H1 (cell line): ENCODE results near the gene CACNA2D4. TPM values are rescaled to one million over a fixed set of nuclear protein-coding genes. Genes with fewer than 3 reads are reported as not detected.

Experiments
- CTCF ChIA-PET: fragments of 300-600 bp; sonication (Branson Sonifier 250); formaldehyde crosslinking; loops from one replicate; lab custom pipeline; 2021; ENCODE audit not compliant: partially characterized antibody; lab: Charles Lee
- POLR2A ChIA-PET: fragments of 300-600 bp; sonication (Branson Sonifier 250); formaldehyde crosslinking; loops from one replicate; lab custom pipeline; 2021; ENCODE audit warnings: inconsistent platforms; ENCODE audit not compliant: partially characterized antibody; lab: Charles Lee
- DNase-seq, 2 experiments: peaks; one replicate each; pipeline versions ENCODE4 v3.0.0 to v3.0.0-alpha.2; 2010 to 2022; ENCODE audit warnings: low spot score in 2 of 2, low read depth in 1 of 2, mixed read lengths in 1 of 2
- FAIRE-seq: peaks from 2 replicates; lab custom pipeline; 2011; peaks lifted over from hg19 to GRCh38; lab: Jason Lieb, UNC
- H2AFZ ChIP-seq: 2 replicates; pipeline ENCODE4 v1.8.1; 2012; ENCODE audit warnings: low read length, inconsistent platforms
- H2AK5ac ChIP-seq: 2 replicates; pipeline ENCODE4 v1.6.1; 2013; ENCODE audit warnings: low read depth, low read length
- H2BK120ac ChIP-seq: replicated peaks from 2 replicates; pipeline ENCODE3; 2013; ENCODE audit warnings: low read depth, low read length, inconsistent platforms
- H2BK12ac ChIP-seq: 2 replicates; pipeline ENCODE4 v1.6.1; 2013; ENCODE audit warnings: low read depth, low read length
- H2BK15ac ChIP-seq: 2 replicates; pipeline ENCODE4 v1.6.1; 2013; ENCODE audit warnings: low read length
- H2BK20ac ChIP-seq: 2 replicates; pipeline ENCODE4 v1.6.1; 2013; ENCODE audit warnings: low read length
- H2BK5ac ChIP-seq: 2 replicates; pipeline ENCODE4 v1.6.1; 2013; ENCODE audit warnings: low read depth, low read length
- H3K14ac ChIP-seq: 2 replicates; pipeline ENCODE4 v1.6.1; 2013; ENCODE audit warnings: inconsistent platforms; ENCODE audit not compliant: insufficient read length
- H3K18ac ChIP-seq: 2 replicates; pipeline ENCODE4 v1.6.1; 2013; ENCODE audit warnings: low read length; ENCODE audit errors: extremely low read depth
- H3K23ac ChIP-seq: 2 replicates; pipeline ENCODE4 v1.6.1; 2013; ENCODE audit warnings: inconsistent platforms; ENCODE audit not compliant: insufficient read length
- H3K23me2 ChIP-seq: 2 replicates; pipeline ENCODE4 v1.6.1; 2013; ENCODE audit warnings: low read depth, low read length
- H3K27ac ChIP-seq: 2 replicates; pipeline ENCODE4 v1.6.1; 2011; ENCODE audit warnings: low read depth, low read length, inconsistent platforms
- H3K27me3 ChIP-seq, 4 experiments: replicated peaks in 1 of 4; 1 replicate in 1 of 4; 2 replicates in 3 of 4; pipeline versions ENCODE4 v1.6.1 to v1.8.1; 2011 to 2013; ENCODE audit warnings: low read length in 3 of 4, mild to moderate bottlenecking in 3 of 4, inconsistent platforms in 2 of 4, mixed read lengths in 2 of 4, moderate library complexity in 1 of 4; ENCODE audit not compliant: control insufficient read depth in 3 of 4, insufficient read depth in 3 of 4; ENCODE audit errors: extremely low read depth in 1 of 4
- H3K36me3 ChIP-seq, 4 experiments: 2 replicates each; pipeline versions ENCODE4 v1.6.1 to v1.8.1; 2011 to 2013; ENCODE audit warnings: mild to moderate bottlenecking in 4 of 4, low read length in 3 of 4, moderate library complexity in 2 of 4, control low read depth in 1 of 4, inconsistent platforms in 1 of 4; ENCODE audit not compliant: insufficient read depth in 4 of 4, control insufficient read depth in 2 of 4
- H3K4ac ChIP-seq: replicated peaks from 2 replicates; pipeline ENCODE3; 2013; ENCODE audit warnings: low read length, low read depth, mixed read lengths, inconsistent platforms; ENCODE audit not compliant: insufficient read length
- H3K4me1 ChIP-seq, 4 experiments: replicated peaks in 1 of 4; 1 replicate in 1 of 4; 2 replicates in 3 of 4; pipeline versions ENCODE4 v1.6.1 to v1.8.1; 2011 to 2013; ENCODE audit warnings: low read length in 3 of 4, inconsistent platforms in 2 of 4, mixed read lengths in 1 of 4; ENCODE audit not compliant: insufficient read depth in 4 of 4, control insufficient read depth in 3 of 4
- H3K4me2 ChIP-seq, 2 experiments: 2 replicates each; pipeline versions ENCODE4 v1.6.1 to v1.8.1; 2011 to 2013; ENCODE audit warnings: low read depth in 2 of 2, low read length in 2 of 2, control low read depth in 1 of 2, inconsistent platforms in 1 of 2, mild to moderate bottlenecking in 1 of 2; ENCODE audit not compliant: insufficient read depth in 1 of 2
- H3K4me3 ChIP-seq, 4 experiments: fragments of 200-600, 300-600 bp in 1 of 4; sonication (generic), shearing (Covaris generic), sonication (Bioruptor Twin) in 1 of 4; 2 replicates each; pipeline versions ENCODE4 v1.5.1 to v1.8.1; 2011 to 2016; ENCODE audit warnings: low read length in 4 of 4, low read depth in 3 of 4, control low read depth in 2 of 4, inconsistent platforms in 2 of 4, mild to moderate bottlenecking in 2 of 4, mixed read lengths in 1 of 4, moderate library complexity in 1 of 4; ENCODE audit not compliant: insufficient read depth in 2 of 4; ENCODE audit errors: extremely low read depth in 1 of 4
- H3K56ac ChIP-seq: replicated peaks from 2 replicates; pipeline ENCODE3; 2013; ENCODE audit warnings: low read depth, mild to moderate bottlenecking, mixed read lengths, low read length, inconsistent platforms; ENCODE audit not compliant: insufficient read length
- H3K79me1 ChIP-seq: 2 replicates; pipeline ENCODE4 v1.6.1; 2013; ENCODE audit warnings: low read depth, low read length, control low read depth
- H3K79me2 ChIP-seq, 2 experiments: 2 replicates each; pipeline versions ENCODE4 v1.6.1 to v1.8.1; 2012 to 2013; ENCODE audit warnings: low read length in 2 of 2, mild to moderate bottlenecking in 2 of 2, inconsistent platforms in 1 of 2; ENCODE audit not compliant: insufficient read depth in 2 of 2, control insufficient read depth in 1 of 2
- H3K9ac ChIP-seq, 4 experiments: replicated peaks in 1 of 4; 1 replicate in 1 of 4; 2 replicates in 3 of 4; pipeline versions ENCODE4 v1.6.1 to v1.8.1; 2011 to 2013; ENCODE audit warnings: low read depth in 3 of 4, low read length in 3 of 4, control low read depth in 2 of 4, mild to moderate bottlenecking in 2 of 4, moderate library complexity in 2 of 4, inconsistent platforms in 1 of 4; ENCODE audit errors: extremely low read depth in 1 of 4
- H3K9me3 ChIP-seq, 2 experiments: 2 replicates each; pipeline versions ENCODE4 v1.6.1 to v1.8.1; 2012 to 2013; ENCODE audit warnings: mild to moderate bottlenecking in 2 of 2, moderate library complexity in 2 of 2, control low read depth in 1 of 2, inconsistent platforms in 1 of 2, low read depth in 1 of 2, low read length in 1 of 2, mixed read lengths in 1 of 2; ENCODE audit not compliant: insufficient read depth in 2 of 2
- H4K20me1 ChIP-seq, 2 experiments: replicated peaks in 1 of 2; 2 replicates each; pipeline versions ENCODE3 to v1.8.1; 2011 to 2013; ENCODE audit warnings: inconsistent platforms in 2 of 2, low read length in 2 of 2, mild to moderate bottlenecking in 1 of 2; ENCODE audit not compliant: insufficient read depth in 2 of 2, control insufficient read depth in 1 of 2
- H4K5ac ChIP-seq: 2 replicates; pipeline ENCODE4 v1.6.1; 2013; ENCODE audit warnings: low read length, low read depth, mixed read lengths, inconsistent platforms; ENCODE audit not compliant: insufficient read length
- H4K8ac ChIP-seq: 2 replicates; pipeline ENCODE4 v1.8.0; 2013; ENCODE audit warnings: mild to moderate bottlenecking, moderate library complexity, low read length, inconsistent platforms; ENCODE audit not compliant: insufficient read depth; ENCODE audit errors: extremely low read depth
- H4K91ac ChIP-seq: replicated peaks from 2 replicates; pipeline ENCODE3; 2013; ENCODE audit warnings: low read length, mixed read lengths, inconsistent platforms; ENCODE audit not compliant: insufficient read length
- EGR1 ChIP-seq: IDR thresholded peaks from 2 replicates; pipeline ENCODE4 v1.6.1; 2011; ENCODE audit warnings: low read depth, low read length, borderline replicate concordance
- GTF2F1 ChIP-seq: IDR thresholded peaks from 2 replicates; pipeline ENCODE4 v1.6.1; 2012; ENCODE audit warnings: low read depth, low read length, improper control_type of control experiment, borderline replicate concordance
- POLR2AphosphoS5 ChIP-seq: IDR thresholded peaks from 2 replicates; pipeline ENCODE4 v1.6.1; 2011; ENCODE audit warnings: low read depth, low read length
- RBBP5 ChIP-seq: IDR thresholded peaks from 2 replicates; pipeline ENCODE4 v1.7.1; 2012; ENCODE audit warnings: low read depth, mild to moderate bottlenecking, inconsistent platforms, low read length, moderate library complexity, borderline replicate concordance
- WGBS, 2 experiments: shearing (Covaris generic) in 1 of 2; methylation state at CpG; one replicate each; pipeline versions ENCODE4 v1.1.6 to v1.1.7; 2013 to 2015; ENCODE audit warnings: low lambda C conversion rate in 2 of 2, mixed read lengths in 2 of 2, inconsistent platforms in 1 of 2, low coverage in 1 of 2, missing lambda C conversion rate in 1 of 2; ENCODE audit not compliant: insufficient replicate concordance in 2 of 2, insufficient coverage in 1 of 2, insufficient read length in 1 of 2; ENCODE audit errors: extremely low coverage in 1 of 2, missing lambda C conversion rate in 1 of 2; 5-methylcytosine and 5-hydroxymethylcytosine counted together
- polyA plus RNA-seq, 7 experiments: library from polyadenylated mRNA; depleted of rRNA in 3 of 7; stranded (reverse) in 5 of 7; unstranded in 2 of 7; fragments of >200 nt in 5 of 7; fragments of 200-250 nt in 2 of 7; gene quantifications; 1 replicate in 5 of 7; 2 replicates in 1 of 7; 4 replicates in 1 of 7; pipeline versions ENCODE4 v1.2.1 to v1.2.3, GENCODE V29; 2011 to 2013; ENCODE audit warnings: missing spikeins in 2 of 7, mixed read lengths in 2 of 7
- total RNA-seq: library from RNA; stranded (reverse); fragmentation: NEBNext Ultra II Directional; extraction: Animal tissue kit (Norgen Biotek cat#: 25700); gene quantifications from 2 replicates; pipeline ENCODE4 v1.2.1, GENCODE V29; 2021

The CACNA2D4 gene
- total and polyA plus RNA-seq, 2 of the 8 experiments (the other 6 are each of a cell fraction or from before 2014, with no cell fraction given), result 0.44 to 0.88 TPM

DNA sequence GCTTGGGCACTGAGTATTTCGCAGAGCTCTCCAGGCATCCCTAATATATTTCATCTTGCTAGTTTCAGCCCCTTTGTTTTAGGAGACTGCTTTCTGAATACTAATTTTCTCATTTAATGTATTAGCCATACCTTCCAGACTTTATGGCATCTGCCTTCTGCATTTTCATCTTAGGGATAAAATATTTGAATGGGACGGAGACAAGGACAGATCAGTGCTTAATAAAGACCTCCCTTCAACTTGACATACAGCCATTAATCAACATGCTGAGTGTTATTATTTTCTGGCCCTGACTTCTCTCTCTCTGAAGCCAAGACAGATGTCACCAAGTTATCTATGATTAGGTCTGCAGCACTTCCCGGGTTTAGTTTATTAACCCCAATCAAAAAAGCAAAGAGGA, 42.4 kb downstream of the CACNA2D4 start:
- Histone ChIP-seq H4K8ac (no peak overlapping the region), H2AFZ (no peak overlapping the region), H2BK12ac (no peak overlapping the region), H4K91ac (no peak overlapping the region), H3K4ac (no peak overlapping the region), H3K4me1 (peaks cover 0 to 3% (median under 1%) of the 10 kb centered on the region in 4 experiments; a peak in 2 of 7 replicates), H3K27ac (no peak overlapping the region), H2BK20ac (no peak overlapping the region), H3K23ac (no peak overlapping the region), H3K9me3 (peaks cover 0 to 2% of the 10 kb centered on the region in 2 experiments; a peak in 1 of 4 replicates), H4K5ac (no peak overlapping the region), H3K9ac (no peak overlapping the region), H2BK15ac (no peak overlapping the region), H3K18ac (no peak overlapping the region), H3K36me3 (no peaks in the 10 kb centered on the region), H3K4me2 (no peak overlapping the region), H3K56ac (no peak overlapping the region), H2BK120ac (no peak overlapping the region), H3K23me2 (peaks cover under 1% of the 10 kb centered on the region; the same call in 1 of the 2 replicates), H2BK5ac (no peak overlapping the region), H3K79me2 (no peaks in the 10 kb centered on the region), H3K14ac (no peak overlapping the region), H2AK5ac (no peak overlapping the region), H3K79me1 (no peaks in the 10 kb centered on the region; the same call in 1 of the 2 replicates), H3K27me3 (no peaks in the 10 kb centered on the region; a peak in 1 of 7 replicates), H3K4me3 (no peak overlapping the region), H4K20me1 (peaks cover 0 to 1% of the 10 kb centered on the region in 2 experiments)
- ChIA-PET POLR2A (no interaction called here), CTCF (interaction anchor here (2.4 kb wide), 1 partner anchor 64 kb away, joined by 7 read pairs; no protein-coding TSS in a partner anchor)
- 86% methylated on average over 3 of the region's 3 CpGs; no CpG with 5 or more reads in 1 of the 2 experiments for WGBS, 2 experiments
- no peak for DNase-seq
- TF ChIP-seq EGR1 (no peak), RBBP5 (no peak), GTF2F1 (no peak), POLR2AphosphoS5 (no peak)
- FAIRE-seq, result no peak
